Skin of body (tissue), 1 donor: ENCODE results near the gene METTL26. TPM values are rescaled to one million over a fixed set of nuclear protein-coding genes. Genes with fewer than 3 reads are reported as not detected.

Source experiments
- total RNA-seq: library from RNA; depleted of rRNA; stranded (reverse); fragments of >200 nt; gene quantifications from one replicate; pipeline ENCODE4 v1.2.3, GENCODE V29; 2014

METTL26 gene
- total RNA-seq, 1 donor from 2014 or later: 22.9 TPM

Other genes starting within 250 kb of the METTL26 start
- 26.4 TPM for gene NME4, start 239.1 kb downstream of the METTL26 start, total RNA-seq
- 7.2 TPM for gene DECR2, start 234.4 kb downstream of the METTL26 start, total RNA-seq
- gene RAB11FIP3, start 210.7 kb downstream of the METTL26 start, total RNA-seq: 17.2 TPM
- gene CAPN15, start 108.6 kb downstream of the METTL26 start, total RNA-seq: 10.2 TPM
- gene PRR35, start 75.9 kb downstream of the METTL26 start, total RNA-seq: not detected
- 0.59 TPM for gene NHLRC4, start 69.3 kb downstream of the METTL26 start, total RNA-seq
- gene PIGQ, start 66.3 kb downstream of the METTL26 start, total RNA-seq: 10.4 TPM
- 14.8 TPM for gene RAB40C, start 46.2 kb downstream of the METTL26 start, total RNA-seq
- 0.20 TPM for gene WFIKKN1, start 5.3 kb downstream of the METTL26 start, total RNA-seq
- 6.9 TPM for gene MCRIP2, start 5.5 kb upstream of the METTL26 start, total RNA-seq
- 15.1 TPM for gene WDR90, start 13.1 kb upstream of the METTL26 start, total RNA-seq
- 26.4 TPM for gene RHOT2, start 31.8 kb upstream of the METTL26 start, total RNA-seq
- gene RHBDL1, start 39.4 kb upstream of the METTL26 start, total RNA-seq: 1.2 TPM
- 49.1 TPM for gene STUB1, start 44.1 kb upstream of the METTL26 start, total RNA-seq
- gene JMJD8, start 48.0 kb upstream of the METTL26 start, total RNA-seq: 18.1 TPM
- gene WDR24, start 54.1 kb upstream of the METTL26 start, total RNA-seq: 2.3 TPM
- gene FBXL16, start 69.5 kb upstream of the METTL26 start, total RNA-seq: 0.30 TPM
- gene METRN, start 78.8 kb upstream of the METTL26 start, total RNA-seq: 6.2 TPM
- 6.3 TPM for gene ANTKMT, start 84.8 kb upstream of the METTL26 start, total RNA-seq
- 0.20 TPM for gene CCDC78, start 90.1 kb upstream of the METTL26 start, total RNA-seq
- 2.5 TPM for gene HAGHL, start 90.8 kb upstream of the METTL26 start, total RNA-seq
- gene CIAO3, start 104.7 kb upstream of the METTL26 start, total RNA-seq: 41.2 TPM
- gene MSLN, start 124.4 kb upstream of the METTL26 start, total RNA-seq: 1.4 TPM
- gene RPUSD1, start 152.1 kb upstream of the METTL26 start, total RNA-seq: 7.8 TPM
- gene CHTF18, start 152.3 kb upstream of the METTL26 start, total RNA-seq: 10.1 TPM
- not detected for gene GNG13, start 164.4 kb upstream of the METTL26 start, total RNA-seq